Epidermal melanocyte (primary cell): ENCODE data around the gene DDX39A.
A peak's percentile ranks its signal among the peaks of the same experiment; 100 is the strongest.
"Not testable (repeated sequence)": the region's sequence is repeated elsewhere in the genome, so short reads cannot be mapped to it uniquely, and the experiment has no call there.

Source experiments
- DNase-seq: peaks from one replicate; pipeline ENCODE4 v3.0.0; 2011; ENCODE audit warnings: low spot score; ENCODE audit not compliant: insufficient read length

DDX39A gene

GRCh38 chr19:14364098-14364443 is 55.1 kb downstream of the DDX39A start:
- DNase-seq = not testable (repeated sequence)

GRCh38 chr19:14363183-14364097 is 55.7 kb downstream of the DDX39A start:
- DNase-seq = peak; percentile 13

- DNase-seq = no peak
These were observed 57.3 kb downstream of the DDX39A start for GRCh38 chr19:14361824-14362223.
